Raji (cell line): ENCODE data around the gene SLC34A3.

Experiments
- POLR2A ChIP-seq: IDR thresholded peaks from 2 replicates; pipeline ENCODE4 v1.6.1; 2011; ENCODE audit warnings: low read depth, low read length, control low read depth; ENCODE audit not compliant: insufficient read depth

SLC34A3 gene

DNA sequence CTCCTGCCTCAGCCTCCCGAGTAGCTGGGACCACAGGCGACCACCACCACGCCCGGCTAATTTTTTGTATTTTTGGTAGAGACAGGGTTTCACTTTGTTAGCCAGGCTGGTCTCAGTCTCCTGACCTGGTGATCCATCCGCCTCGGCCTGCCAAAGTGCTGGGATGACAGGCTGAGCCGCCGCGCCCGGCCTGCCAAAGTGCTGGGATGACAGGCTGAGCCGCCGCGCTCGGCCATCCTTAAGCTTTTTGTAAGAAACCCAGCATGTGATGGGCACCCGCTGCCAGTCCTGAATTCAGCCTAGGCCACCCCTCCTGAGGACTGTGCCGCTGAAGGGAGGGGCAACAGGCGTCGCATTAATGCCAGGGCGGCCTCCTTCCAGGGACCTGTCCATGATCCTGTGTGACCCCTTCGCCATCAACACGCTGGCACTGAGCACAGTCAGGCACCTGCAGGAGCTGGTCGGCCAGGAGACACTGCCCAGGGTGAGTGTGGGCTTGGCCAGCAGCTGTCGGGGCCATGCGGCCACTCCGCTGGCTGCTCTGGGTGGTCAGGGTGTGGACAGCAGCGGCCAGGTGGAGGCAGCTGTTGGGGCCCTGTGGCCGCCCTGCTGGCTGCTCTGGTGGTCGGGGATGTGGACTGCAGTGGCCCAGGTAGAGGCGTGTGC is 34.9 kb downstream of the SLC34A3 start:
- TF ChIP-seq POLR2A, result no peak

DNA sequence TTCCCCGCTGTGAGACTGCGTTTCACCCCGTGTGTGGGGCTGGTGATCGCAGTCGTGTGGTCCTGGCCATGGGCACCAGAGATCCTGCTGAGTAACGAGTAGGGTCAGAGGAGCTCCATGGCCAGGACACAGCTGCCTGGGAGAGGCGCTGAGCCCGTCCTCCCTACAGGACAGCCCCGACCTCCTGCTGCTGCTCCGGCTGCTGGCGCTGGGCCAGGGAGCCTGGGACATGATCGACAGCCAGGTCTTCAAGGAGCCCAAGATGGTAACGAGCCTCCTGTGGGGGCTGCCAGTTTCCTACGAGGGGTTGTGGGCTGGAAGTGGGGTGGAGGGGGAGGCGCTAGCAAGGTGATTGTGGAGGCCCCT is 35.4 kb downstream of the SLC34A3 start:
- no peak for TF ChIP-seq POLR2A

DNA sequence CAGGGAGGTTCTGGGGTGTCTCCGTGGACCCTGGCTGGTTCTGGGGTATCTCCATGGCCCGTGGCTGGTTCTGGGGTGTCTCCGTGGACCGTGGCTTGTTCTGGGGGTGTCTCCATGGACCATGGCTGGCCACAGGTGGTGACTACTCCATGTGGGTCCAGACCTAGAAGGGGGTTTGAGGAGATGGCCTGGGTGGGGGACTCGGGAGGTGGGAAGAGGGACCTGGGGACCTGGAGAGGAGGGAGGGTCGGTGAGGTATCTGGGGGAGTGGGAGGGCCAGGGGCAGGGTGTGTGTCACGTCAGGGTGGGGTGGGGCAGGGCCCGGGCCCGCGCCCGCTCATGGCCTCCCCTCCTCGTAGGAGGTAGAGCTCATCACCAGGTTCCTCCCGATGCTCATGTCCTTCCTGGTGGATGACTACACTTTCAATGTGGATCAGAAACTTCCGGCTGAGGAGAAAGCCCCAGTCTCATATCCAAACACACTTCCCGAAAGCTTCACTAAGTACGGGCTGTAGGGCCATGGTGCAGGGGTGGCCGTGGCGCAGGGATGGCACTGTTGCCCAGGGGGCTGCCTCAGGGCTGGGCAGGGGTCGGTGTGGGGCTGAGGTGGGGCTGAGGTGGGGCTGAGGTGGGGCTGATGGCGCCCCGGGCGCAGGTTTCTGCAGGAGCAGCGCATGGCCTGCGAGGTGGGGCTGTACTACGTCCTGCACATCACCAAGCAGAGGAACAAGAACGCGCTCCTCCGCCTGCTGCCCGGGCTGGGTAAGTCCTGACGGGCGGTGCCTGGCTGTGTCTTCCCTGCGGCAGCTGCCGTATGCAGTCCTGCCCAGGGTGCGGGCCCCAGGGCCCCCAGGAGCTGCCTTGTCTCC is 36.1 kb downstream of the SLC34A3 start:
- no peak for TF ChIP-seq POLR2A

DNA sequence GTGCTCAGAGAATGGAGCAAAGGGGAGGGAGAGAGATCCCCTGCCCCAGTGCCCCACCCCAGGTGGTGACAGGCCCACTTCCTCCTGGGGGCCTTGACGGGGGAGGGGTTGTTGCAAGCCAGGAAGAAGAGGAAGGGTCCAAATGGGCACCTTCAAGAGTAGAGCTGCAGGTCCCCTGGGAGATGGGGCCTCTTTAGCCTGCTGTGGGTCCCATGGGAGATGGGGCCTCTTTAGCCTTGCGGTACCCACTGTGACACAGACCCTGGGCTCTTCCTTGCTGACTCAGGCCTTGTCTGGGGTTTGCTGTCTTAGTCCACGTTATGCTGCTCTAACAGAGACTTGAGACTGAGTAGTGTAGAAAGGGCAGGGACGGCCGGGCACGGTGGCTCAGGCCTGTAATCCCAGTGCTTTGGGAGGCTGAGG is 37.2 kb downstream of the SLC34A3 start:
- peak; percentile 35; the same call in 1 of the 2 replicates for TF ChIP-seq POLR2A

DNA sequence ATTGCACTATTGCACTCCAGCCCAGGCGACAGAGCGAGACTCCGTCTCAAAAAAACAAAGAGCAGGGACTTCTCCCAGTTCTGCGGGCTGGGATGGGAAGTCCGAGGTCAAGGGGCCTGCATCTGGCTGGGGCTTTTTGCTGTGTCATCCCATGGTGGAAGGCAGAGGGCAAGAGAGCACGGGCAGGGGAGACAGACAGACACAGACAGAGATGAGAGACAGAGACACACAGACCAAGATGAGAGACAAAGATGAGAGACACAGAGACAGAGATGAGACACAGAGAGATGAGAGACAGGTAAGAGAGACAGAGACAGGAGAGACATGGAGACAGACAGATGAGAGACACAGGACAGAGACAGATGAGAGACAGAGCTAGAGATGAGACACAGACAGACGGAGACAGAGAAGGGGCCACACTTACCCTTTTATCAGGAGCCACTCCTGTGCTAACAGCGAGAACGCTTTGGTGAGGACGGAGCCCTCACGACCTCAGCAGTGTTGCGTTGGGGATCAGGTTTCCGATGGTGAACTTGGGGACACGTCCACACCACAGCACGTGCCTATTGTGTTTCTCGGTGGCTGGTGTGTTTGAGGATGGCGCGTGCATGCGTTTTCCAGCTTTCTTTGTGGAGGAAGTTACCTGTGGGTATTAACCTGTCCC is 38.0 kb downstream of the SLC34A3 start:
- no peak for TF ChIP-seq POLR2A

DNA sequence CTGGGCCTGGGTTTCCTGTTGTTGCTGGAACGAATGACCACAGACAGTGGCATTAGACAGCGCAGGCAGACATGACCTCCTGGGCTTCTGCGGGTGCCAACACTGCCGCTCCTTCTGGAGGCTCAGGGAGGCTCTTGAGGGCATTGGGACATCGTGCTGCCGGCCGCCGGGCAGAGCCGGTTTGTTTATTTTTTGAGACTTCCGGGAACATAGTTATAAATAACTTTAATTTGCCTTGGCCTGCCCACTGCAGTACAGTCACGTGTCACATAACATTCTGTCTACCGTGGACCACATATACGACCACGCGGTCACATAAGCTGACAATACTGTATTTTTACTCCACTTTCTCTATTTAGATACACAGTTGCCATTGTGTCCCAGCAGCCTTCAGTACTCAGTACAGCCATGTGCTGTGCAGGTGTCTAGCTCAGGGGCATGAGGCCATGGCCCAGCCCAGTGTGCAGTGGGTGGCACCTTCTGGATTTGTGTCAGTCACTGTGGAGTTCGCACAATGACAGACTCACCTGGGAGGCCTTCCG is 38.6 kb downstream of the SLC34A3 start:
- 0 out of 2 replicates have a peak, but pooled peaks have one; percentile 18 for TF ChIP-seq POLR2A

DNA sequence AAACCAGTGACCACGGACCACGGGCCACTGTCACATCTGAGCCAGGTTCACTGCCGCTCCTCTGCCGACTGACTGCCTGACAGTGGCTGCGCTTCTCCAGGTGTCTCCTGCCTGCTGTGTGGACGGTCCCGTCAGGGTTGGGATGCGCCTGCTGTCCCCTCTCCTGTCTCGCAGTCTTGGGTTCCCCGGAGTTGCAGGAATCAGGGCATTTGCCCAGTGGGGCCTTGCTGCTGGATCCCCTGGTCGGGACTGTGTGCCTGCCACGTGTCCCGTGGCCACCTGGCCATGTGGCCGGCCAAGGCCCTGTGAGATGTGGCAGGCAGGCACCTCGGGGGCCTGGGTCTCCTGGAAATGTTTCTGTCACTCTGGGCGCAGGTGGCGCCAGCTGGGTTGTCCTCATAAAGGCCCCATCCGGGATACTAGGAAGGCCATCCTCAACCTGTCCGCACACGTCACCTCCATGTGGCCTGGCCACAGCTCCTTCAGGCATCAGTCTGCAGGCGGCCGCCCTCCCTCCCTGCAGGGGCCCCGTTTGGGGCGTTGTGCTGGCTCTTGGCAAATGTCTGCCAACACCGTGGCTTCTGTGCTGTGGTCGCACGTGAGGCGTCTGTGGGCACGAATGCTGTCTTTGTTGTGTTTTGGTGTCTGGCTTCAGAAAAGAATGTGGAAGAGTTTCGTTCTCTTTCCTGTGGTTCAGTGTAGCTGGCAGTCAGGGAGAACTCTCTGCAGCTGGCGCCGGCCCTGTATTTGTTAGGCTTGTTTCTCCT is 40.4 kb downstream of the SLC34A3 start:
- TF ChIP-seq POLR2A, result no peak

DNA sequence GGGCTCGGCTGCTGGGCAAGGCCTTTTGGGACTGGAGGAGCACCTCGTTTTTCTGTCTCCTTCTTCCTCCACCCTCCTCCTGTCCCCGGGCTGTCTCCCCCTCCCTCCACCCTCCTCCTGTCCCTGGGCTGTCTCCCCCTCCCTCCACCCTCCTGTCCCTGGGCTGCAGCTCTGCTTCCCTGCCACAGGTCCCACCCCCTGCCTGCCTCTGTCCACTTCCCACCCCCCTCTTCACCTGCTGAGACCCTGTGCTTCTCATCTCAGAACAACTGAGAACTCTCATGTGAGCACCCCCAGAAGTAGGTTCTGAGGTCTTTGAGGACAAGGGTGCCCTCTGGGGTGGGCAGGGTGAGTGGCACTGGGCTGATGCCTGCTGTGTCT is 41.0 kb downstream of the SLC34A3 start:
- TF ChIP-seq POLR2A, result no peak

DNA sequence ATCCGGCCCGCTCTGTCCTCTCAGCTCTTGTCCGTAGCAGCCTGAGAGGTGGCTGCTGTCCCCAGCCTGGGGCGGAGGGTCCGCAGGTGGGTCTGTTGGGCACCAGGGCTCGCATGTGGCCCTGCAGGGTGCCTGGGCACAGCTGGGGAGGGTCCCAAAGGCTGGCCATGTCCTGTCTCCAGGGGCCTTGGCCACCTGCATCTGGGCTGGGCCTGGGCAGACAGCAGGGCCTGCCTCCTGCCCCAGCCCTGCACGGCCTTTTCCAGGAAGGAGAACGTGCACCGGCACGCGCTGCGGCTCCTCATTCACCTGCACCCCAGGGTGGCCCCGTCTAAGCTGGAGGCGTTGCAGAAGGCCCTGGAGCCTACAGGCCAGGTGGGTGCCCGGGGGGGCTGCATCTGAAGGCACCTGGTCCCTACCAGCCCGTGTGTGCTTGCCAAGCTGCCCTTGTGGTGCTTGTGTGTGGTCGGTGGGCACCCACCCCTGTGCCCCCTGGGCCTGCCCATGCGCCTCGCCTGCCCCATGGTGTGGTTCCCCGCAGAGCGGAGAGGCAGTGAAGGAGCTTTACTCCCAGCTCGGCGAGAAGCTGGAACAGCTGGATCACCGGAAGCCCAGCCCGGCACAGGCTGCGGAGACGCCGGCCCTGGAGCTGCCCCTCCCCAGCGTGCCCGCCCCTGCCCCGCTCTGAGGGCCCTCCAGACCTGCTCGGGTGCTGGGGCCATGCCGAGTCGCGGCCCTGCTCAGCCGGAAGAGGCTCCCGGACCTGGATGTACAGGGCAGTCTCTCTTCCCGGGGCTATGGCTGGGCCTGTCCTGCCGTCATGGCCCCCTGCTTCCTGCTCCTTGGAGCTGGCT is 41.8 kb downstream of the SLC34A3 start:
- TF ChIP-seq POLR2A, result no peak

DNA sequence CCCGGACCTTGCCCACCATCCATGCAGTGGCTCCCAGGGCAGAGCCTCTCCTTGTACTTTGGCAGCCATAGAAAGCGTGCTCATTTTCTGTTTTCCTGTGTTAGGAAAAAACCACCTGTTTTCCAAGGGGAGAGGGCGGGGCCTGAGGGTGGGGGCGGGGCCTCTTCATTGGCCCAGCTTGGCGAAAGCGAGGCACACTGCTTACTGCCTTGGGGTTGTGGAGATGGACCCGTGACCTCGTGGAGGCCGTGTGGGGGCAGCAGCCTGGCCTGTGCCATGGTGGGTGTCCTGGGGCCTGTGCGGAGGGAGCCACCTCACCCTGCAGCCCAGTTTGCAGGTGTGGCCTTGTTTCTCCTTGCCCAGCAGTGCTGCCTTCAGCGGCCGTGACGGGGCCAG is 42.4 kb downstream of the SLC34A3 start:
- no peak for TF ChIP-seq POLR2A

DNA sequence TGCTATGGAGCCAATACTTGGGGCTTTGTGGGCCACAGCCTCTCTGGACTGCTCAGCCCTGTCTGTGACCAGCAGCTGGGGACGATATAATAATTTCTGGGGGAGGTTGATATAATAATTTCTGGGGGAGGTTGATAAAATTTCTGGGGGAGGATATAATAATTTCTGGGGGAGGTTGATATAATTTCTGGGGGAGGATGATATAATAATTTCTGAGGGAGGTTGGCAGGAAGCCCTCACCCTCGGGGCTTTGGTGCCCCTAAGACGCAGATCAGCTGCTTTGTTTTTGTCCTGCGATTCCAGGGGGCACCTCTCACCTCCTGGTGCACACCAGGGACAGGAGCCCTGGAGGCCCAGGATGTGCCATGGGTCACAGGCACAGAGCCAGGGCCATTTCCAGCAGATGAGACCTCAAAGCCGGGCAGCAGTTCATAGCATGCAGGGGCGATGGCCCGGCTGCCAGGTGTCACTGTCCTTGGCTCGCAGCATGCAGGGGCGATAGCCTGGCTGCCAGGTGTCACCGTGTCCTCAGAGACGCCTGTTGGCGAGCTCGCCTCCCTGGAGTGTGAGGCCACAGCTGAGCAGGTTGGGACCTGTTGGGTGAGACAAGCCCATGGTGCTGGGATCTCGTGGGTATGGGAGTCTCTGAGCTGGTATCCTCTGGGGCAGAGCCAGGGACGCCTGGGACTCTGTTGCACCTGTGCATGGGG is 43.1 kb downstream of the SLC34A3 start:
- no peak for TF ChIP-seq POLR2A

DNA sequence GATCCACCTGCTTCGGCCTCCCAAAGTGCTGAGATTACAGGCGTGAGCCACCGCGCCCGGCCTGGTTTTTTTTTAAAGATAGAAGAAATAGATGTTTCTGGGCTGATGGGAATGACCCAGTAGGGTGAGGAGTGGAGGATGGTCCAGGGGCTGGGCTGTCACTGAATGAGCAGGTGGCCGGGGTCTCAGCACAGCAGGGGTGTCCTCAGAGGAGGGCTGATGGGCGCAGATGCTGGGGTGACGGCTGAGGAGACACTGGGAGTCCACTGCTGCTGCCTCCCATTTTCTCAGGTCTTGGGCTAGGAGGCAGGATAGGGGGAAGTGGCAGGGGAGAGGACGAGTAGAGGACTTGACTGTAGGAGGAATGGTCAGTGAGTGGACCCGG is 44.5 kb downstream of the SLC34A3 start:
- no peak for TF ChIP-seq POLR2A
